GM18858 (cell line): ENCODE data around the gene ALKBH2.
A peak's percentile ranks its signal among the peaks of the same experiment; 100 is the strongest.

Experiments used
- ATAC-seq: cut with Tn5 transposase; IDR thresholded peaks from one replicate; pipeline ENCODE4 v1.9.1; 2021; ENCODE audit not compliant: unreplicated experiment

The ALKBH2 gene

GRCh38 chr12:109114644-109115043, 21.4 kb upstream of the ALKBH2 start:
- no peak for ATAC-seq

DNA sequence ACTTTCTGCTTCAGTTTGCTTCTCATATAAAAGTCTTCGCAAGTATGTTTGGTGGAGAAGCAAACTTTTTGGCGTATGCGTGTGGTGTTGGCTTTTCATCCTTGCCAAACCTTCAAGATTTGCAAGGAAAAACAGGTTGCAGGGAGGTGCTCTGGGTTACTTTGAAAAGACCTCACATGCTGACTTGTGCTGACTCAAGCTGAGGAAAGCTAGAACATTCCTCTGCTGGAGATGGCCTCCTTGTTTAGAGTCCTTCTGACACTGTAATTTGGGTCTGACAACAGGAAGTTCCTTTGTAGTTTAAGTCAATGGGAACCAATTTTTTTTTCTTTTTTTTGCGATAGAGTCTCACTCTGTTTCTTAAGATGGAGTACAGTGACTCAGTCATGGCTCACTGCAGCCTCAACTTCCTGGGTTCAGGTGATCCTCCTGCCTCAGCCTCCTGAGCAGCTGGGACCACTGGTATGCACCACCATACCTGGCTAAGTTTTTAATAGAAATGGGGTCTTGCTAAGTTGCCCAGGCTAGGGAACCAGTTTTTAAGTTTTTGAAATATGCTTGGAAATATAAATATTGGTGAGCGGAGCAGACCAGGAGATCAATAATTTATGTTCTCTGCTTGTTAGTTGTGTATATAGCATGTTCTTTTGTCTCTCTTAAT, 20.5 kb upstream of the ALKBH2 start:
- ATAC-seq, result no peak

GRCh38 chr12:109112720-109113465, 19.6 kb upstream of the ALKBH2 start:
- no peak for ATAC-seq

DNA sequence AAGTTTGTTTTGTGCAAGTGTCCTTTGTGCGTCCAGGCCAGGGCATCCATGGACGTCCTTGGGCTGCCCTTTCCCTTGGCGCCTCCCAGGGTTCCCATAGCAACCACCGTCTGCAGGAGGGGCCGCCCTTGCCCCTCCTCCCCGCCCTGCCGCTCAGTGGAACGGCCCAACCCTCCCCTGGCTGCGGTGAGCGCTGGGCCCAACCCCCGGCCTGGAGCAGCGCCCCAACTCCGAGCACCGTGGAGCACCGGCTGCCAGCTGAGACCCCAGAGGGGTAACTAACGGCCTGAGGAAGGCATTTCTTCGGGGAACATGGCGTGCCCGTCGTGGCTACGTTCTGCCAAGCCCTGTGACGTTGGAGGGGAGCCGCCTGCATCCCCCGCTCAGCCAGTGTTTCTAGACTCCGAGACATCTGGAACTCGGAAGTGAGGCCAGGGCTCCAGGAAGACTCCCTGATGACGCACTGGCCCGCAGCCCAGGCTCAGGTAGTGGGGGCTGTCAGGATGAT, 17.8 kb upstream of the ALKBH2 start:
- no peak for ATAC-seq

DNA sequence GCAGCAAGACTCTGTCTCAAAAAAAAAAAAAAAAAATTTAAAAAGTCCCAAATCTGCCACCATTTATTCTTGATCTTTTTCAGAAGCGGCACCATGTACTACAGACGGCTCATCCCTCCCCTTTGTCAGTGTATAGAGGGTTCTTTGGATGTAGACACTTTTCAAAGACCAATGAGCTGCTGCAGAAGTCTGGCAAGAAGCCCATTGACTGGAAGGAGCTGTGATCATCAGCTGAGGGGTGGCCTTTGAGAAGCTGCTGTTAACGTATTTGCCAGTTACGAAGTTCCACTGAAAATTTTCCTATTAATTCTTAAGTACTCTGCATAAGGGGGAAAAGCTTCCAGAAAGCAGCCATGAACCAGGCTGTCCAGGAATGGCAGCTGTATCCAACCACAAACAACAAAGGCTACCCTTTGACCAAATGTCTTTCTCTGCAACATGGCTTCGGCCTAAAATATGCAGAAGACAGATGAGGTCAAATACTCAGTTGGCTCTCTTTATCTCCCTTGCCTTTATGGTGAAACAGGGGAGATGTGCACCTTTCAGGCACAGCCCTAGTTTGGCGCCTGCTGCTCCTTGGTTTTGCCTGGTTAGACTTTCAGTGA, 16.6 kb upstream of the ALKBH2 start:
- ATAC-seq, result no peak

DNA sequence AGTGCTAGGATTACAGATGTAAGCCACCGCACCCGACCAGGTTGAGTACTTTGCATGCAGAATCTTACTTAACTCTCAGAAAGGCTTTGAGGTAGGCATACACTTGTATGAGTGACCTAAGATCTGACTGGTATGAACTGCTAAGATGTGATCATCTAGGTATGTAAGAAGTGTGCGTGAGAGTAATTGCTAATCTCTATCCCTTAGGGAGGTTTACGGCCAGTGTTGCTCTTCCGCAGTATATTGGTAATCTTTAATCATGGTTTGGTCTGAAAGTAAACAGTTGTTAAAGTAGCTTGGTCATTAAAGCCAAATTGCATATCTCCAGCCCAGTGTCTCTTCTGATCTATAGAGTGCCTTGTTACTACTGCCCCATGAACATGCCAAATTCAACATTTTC, 11.9 kb upstream of the ALKBH2 start:
- no peak for ATAC-seq

GRCh38 chr12:109102491-109102890, 9.2 kb upstream of the ALKBH2 start:
- no peak for ATAC-seq

DNA sequence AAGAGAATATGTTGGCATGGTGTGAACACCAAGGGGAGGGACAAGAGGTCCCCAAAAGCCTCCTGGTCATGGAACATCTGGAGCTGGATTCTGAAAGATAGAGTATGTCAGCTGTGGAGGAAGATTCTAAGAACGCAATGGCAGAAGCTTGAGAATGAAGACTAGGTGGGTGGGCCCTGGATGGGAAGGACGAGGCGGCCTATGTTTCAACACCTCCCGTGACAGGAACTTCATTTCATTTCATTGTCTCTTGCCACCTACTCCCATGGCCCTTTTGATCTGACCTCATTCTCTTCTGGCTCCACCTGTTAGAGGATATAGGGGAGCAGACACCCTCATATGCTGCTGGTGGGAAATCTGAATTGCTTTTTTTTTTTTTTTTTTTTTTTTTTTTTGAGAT, 7.5 kb upstream of the ALKBH2 start:
- no peak for ATAC-seq

DNA sequence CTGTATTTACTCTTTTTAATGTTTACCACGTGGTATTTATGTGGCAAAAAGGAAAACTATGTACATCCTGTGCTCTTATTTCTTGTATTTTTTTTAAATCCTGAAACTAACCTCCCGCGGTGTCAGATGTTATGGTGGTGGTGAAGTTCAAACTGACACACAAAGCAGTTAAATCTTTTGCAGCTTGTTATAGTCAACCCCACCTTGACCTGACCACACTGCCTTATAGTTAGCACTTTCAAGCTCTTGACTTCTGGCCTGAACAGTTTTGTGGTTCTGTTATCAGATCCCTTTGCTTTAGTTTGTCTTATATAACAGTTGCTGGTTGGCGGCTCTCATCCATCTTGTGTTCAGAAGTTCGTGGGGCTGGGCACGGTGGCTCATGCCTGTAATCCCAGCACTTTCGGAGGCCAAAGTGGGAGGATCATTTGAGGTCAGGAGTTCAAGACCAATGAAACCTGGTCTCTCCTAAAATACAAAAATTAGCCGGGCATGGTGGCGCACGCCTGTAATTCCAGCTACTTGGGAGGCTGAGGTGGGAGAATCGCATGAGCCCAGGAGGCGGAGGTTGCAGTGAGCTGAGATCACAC, 6.3 kb upstream of the ALKBH2 start:
- ATAC-seq, result no peak

GRCh38 chr12:109098651-109099050, 5.4 kb upstream of the ALKBH2 start:
- ATAC-seq, result no peak

DNA sequence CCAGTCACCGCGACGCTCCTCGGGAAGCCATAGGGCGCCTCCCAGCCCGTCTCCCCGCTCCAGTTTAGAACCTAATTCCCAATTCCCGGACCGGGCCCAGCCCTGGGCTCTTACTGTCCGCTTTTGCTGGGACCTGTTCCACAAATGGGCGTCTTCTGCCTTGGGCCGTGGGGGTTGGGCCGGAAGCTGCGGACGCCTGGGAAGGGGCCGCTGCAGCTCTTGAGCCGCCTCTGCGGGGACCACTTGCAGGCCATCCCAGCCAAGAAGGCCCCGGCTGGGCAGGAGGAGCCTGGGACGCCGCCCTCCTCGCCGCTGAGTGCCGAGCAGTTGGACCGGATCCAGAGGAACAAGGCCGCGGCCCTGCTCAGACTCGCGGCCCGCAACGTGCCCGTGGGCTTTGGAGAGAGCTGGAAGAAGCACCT, 4.9 kb upstream of the ALKBH2 start:
- peak; percentile 12 for ATAC-seq

GRCh38 chr12:109097435-109098182, 4.3 kb upstream of the ALKBH2 start, which contains the start of gene UNG:
Gene UNG, plus strand, starts transcription at chr12:109097597. Its CDS starts 83 bp downstream, at chr12:109097680.
- ATAC-seq, result peak; percentile 56

- no peak for ATAC-seq
Measured at GRCh38 chr12:109097140-109097434, 3.8 kb upstream of the ALKBH2 start.

DNA sequence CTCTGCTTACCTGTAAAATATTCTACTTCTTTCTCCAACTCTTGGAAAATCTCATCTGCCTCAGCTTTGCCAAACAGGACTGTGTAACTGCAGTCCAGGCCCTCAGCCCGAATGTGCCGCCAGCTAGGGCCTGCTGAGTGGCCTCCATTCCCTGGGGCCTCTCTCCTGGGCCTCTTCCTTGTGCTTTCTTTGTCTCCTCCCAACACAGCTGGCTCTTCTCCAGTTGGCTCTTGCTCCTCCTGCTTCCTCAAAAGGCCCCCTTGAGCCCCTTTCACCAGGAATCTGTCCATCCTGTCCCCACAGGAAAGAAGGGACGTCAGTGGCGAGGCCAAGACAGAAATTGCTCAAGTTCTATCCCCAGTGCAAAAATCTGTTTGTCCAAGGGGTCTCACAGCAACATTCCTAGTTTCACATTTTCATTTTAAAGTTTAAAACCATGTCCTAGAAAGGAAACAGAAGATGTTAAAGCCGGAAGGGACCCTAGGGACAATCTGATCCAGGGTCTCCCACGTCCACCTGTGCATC, 713 bp downstream of the ALKBH2 start:
- no peak for ATAC-seq

GRCh38 chr12:109089683-109090082, 3.6 kb downstream of the ALKBH2 start:
- ATAC-seq, result no peak

DNA sequence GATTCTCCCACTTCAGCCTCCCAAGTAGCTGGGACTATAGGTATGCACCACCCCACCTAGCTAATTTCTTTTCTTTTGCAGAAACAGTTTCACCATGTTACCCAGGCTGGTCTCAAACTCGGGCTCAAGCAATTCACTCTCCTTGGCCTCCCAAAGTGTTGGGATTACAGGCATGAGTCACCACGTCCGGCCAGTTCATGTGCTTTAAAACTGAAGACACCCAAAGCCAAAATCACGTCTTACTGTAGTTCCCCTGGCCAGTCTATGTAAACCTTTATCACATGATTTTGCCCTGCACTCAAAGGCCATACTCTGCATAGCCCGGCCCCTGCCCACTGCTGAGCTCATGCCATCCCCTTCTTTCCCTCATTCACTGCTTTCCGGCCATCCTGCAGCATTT, 4.5 kb downstream of the ALKBH2 start:
- ATAC-seq, result no peak

- no peak for ATAC-seq
Measured at GRCh38 chr12:109087250-109087649, 6.0 kb downstream of the ALKBH2 start.

GRCh38 chr12:109085590-109085989, 7.7 kb downstream of the ALKBH2 start:
- no peak for ATAC-seq

DNA sequence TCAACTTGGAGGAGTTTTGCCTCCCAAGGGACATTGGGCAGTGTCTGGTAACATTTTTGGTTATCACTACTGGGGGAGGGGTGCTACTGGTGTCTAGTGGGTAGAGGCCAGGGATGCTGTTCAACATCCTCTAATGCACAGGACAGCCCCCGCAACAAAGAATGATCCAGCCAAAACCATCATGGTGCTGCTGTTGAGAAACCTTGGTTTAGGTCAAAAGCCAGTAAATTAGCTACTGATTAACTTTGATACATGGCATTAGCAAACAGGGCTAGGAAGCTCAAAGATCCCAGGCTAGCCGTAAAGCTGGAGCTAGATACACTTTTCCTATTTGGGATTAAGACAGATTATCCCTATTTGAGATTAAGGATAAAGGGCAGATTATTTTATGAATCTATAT, 8.8 kb downstream of the ALKBH2 start:
- ATAC-seq, result no peak

DNA sequence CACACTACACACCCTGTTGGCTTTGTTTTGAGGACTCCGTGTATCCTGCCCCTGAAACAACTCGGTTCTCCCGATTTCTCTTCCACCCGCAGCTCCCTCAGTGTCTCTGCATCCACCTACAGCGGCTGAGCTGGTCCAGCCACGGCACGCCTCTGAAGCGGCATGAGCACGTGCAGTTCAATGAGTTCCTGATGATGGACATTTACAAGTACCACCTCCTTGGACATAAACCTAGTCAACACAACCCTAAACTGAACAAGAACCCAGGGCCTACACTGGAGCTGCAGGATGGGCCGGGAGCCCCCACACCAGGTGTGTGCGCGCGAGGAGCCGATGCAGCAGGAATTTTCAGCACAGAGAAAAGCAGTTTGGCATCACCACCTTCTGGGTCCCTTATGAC, 10.5 kb downstream of the ALKBH2 start:
- no peak for ATAC-seq

DNA sequence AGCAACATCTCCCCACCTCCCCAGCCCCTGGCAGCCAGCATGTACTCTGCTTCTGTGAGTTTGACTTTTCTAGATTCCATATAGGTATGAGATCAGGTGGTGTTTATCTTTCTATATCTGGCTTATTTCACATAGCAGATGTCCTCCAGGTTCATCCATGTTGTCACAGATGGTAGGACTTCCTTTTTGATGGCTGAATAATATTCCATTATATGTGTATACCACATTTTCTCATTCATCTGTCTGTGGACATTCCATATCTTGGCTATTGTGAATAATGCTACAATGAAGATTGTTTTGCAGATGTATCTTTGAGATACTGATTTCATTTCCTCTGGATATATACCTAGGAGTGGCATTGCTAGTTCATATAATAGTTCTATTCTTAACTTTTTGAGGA, 18.4 kb downstream of the ALKBH2 start:
- ATAC-seq, result no peak
